Glomerular endothelial cell (primary cell): ENCODE data around the gene MTARC2. TPM values are rescaled to one million over a fixed set of nuclear protein-coding genes. Genes with fewer than 3 reads are reported as not detected.

Experiments
- DNase-seq: peaks from one replicate; pipeline ENCODE4 v3.0.0-alpha.2; 2011; ENCODE audit warnings: low read depth, low spot score; ENCODE audit errors: extremely low read depth
- total RNA-seq: library from RNA; depleted of rRNA; stranded (reverse); fragments of >200 nt; gene quantifications from 2 replicates; pipeline ENCODE4 v1.2.3, GENCODE V29; 2015

MTARC2 gene
- total RNA-seq, 1 donor from 2014 or later: 12.5 TPM

DNA sequence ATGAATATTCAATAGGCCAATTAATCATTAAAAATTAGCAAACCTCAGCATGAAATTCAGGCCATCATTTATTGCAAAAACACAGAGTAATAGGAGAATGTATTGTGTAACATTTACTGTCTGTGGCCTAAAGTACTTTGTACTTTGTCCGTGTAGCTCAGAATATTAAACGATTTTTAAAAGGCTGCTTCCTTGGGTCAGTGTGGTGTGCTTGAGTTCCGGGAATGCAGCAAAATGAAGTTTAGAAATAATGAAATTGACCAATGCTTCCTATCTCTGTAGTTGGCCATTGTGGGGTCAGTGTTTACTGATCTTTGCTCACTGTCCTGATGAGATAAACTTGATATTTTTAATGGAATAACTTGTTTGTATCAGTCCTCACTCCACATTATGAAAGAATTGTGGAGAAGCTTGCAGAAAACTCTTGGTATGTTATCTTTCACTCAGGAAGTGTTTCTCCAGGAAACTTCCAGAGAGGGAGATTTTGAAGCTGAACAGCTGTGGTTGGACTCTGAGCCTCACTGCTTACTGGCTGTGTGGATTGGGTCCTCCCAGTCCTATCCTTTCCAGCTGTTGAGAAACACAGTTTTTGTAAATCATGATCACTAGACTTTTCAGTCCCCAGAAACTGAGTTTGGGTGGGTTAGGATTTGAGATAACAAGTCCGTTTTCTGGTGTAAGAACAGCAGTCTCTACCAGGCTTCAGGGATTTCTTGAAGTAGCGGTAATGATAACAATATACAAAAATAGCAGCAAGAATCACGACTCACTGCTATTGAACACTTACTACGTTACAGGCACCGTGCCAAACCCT is 19.4 kb downstream of the MTARC2 start:
- DNase-seq: no peak

DNA sequence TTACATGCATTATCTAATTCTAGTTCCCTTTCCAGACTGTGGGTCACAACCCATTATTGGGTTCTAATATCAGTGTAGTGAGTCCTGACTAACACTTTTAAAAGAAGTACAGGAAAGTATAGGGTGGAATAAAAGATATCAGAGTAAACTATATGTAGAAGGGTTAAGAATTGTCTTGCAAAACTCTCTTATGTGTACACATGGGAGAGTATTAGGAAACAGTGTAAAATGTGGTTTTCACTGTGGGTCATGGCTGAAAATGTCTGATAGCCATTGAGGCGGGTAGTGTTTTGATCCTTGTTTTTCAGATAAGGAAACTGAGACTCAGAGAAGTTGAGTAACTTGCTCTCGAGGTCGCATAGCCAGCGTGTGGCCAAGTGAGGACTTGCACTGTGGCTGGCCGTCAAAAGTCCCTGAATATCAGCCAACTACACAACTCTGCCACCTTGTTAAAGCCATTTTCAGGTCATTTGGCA is 20.0 kb downstream of the MTARC2 start:
- DNase-seq: no peak

DNA sequence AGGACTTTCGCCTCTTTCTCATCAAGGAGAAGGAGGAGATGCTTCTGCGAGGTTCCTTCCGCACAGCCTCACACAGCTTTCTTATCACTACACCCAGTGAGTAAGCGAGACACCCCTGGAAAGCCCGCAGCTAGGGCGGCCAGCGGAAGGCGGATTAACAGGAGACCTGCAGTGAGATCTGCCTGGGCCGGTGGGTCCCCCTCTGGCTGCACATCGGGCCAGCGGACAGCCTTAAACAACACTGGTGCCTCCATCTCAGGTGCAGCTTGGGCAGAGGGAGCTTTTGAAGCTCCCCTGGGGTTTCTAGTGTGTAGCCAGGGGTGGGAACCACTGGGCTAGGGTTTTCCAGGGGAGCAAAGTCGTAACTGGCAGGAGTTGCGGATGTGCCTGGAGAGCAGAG is 21.1 kb downstream of the MTARC2 start:
- no peak for DNase-seq

DNA sequence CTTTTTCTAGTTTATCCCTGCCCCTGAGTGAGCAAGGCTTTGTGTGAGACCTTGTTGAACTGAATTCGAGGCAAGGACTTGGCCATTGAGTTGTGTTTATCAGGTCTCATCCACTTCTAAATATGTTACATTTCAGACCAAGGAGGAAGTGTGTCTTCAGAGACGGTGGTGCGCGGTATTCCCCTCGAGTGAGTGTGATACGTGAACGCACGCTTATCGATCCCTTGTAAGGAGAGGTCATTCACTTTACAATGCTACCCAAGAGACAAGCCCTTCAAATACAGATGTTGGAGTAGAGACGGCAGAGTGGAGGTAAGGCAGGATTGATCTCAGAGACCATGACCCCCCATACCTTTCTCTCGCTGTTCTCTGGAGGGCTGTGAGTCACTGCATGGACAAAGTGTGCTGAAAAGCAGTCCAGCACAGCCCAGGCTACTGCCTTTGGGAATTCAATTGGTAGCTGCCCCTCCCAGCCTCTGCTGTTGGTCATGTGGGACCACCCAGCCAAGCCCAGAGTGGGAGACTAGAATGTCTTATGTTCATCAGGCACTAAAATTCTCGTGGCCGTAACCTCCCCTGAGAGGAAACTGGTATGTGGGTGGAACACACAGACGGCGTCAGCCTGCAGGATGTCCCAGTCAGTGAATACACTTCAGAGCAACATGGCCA is 22.3 kb downstream of the MTARC2 start:
- DNase-seq: no peak

DNA sequence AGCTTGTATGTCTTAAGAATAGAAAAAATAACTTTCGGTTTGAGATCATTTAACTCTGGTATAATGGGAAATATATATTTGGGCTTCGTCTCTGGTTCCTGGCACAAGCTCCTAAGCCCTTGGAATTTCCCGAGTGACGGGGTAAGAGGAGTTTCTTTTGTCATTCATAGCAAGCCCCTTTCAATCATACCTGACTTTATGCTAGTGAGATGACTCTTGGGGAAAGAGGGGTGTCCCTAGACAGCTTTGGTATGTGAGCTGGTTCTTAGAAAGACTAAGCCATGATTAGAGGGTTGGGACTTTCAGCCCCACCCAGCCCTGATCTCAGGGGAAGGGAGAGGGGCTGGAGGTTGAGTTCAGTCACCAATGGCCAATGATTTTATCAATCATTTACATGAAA is 24.7 kb downstream of the MTARC2 start:
- DNase-seq: no peak

DNA sequence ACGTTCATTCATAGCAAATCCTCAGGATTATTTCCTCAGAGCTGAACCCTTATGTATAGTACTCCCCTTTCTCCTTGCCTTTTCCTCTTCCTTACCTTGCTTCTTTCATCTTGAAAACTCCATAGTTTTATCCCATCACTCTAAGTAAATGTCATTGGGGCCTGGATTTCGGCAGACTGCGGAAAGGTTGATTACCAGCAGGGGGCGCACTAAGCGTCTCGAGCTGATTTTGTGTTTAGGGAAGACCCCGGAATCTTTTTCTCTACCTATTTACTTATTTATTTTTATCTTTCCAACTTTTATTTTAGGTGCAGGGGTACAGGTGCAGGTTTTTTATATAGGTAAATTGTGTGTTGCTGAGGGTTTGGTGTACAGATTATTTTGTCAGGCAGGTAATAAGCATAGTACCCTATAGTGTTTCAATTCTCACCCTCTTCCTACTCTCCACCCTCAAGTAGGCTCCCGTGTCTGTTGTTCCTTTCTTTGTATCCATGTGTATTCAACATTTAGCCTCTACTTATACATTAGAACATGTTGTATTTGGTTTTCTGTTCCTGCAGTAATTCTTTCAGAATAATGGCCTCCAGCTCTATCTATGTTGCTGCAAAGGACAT is 27.2 kb downstream of the MTARC2 start:
- DNase-seq: no peak

DNA sequence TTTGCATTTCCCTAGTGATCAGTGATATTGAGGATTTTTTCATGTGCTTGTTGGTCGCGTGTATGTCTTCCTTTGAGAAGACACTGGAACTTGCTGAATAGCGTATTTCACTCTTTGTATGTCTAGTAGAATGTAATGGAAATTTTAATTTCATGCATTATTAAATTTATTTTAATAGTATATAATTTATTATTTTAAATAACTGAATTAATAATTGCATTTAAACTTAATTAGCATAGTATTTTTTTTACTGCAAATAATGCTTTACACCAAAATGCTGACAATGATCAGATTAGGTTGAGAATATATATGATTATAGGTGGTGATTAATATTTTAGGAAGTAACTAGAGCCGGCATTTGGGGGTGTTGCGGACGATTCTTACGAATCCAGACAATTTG is 28.1 kb downstream of the MTARC2 start:
- DNase-seq: no peak

DNA sequence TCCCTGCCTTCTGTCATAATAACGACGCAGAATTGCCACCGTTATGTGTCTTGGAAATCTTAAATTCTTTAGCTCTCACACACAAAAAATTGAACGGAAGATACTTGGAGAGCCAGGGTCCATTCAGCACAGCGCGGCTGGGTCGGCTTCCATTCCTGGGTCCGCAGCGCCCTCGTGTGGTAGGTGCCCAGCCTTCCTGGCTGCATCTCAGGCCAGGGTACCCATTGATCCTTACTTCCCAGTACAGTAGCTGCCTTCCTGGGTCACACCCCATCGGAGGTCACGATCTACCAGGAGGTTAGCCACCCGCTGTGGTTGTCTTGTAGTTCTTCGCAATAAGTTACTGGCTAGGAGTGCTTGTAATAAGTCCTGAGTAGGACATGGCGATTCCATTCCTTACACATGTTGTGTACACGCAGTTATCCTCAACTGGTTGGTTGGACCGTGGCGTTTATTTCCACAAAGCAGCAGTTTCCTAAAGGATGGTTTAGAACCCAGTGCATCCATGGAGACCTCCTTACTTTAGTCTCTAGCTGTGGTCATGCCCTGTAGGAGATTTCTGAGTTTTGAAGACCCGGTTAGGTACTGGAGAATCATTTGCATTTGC is 28.7 kb downstream of the MTARC2 start:
- no peak for DNase-seq

DNA sequence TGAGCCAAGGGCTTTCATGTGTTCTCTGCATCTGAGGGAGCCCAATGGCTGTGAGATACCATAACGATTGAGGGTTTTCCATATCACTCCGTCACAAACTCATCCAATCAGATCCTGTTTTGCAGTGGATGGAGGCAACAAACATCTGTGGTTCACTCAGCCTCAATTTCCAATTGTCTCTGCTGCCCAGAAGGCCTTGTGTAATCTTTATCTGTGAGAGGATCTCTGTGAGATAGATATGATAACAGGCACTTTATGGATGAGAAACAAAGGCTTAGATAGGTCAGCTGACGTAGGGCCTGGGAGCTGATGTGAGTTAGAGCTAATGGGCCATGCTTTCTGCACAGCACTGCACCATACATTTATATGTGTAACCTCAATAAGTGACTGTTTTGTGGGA is 35.3 kb downstream of the MTARC2 start:
- DNase-seq: no peak

DNA sequence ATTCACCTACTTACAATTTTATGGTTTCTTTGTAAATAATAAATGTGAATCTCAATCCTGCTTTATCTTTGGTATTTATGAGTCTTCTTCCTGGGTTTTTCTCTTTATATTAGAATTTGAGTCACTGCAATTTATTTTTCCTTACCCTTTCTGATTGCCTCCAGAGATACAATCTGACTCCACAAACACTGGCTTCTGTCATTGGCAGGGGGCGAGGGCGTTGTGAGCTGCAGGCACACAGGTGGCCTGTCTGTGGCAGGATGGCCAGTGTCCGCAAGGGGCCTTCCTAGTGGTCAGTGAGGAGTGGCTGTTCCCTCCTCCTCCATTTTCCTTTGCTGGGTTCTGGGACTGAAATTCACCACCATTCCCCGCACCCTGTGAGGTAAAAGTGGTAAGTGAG is 36.6 kb downstream of the MTARC2 start:
- no peak for DNase-seq

DNA sequence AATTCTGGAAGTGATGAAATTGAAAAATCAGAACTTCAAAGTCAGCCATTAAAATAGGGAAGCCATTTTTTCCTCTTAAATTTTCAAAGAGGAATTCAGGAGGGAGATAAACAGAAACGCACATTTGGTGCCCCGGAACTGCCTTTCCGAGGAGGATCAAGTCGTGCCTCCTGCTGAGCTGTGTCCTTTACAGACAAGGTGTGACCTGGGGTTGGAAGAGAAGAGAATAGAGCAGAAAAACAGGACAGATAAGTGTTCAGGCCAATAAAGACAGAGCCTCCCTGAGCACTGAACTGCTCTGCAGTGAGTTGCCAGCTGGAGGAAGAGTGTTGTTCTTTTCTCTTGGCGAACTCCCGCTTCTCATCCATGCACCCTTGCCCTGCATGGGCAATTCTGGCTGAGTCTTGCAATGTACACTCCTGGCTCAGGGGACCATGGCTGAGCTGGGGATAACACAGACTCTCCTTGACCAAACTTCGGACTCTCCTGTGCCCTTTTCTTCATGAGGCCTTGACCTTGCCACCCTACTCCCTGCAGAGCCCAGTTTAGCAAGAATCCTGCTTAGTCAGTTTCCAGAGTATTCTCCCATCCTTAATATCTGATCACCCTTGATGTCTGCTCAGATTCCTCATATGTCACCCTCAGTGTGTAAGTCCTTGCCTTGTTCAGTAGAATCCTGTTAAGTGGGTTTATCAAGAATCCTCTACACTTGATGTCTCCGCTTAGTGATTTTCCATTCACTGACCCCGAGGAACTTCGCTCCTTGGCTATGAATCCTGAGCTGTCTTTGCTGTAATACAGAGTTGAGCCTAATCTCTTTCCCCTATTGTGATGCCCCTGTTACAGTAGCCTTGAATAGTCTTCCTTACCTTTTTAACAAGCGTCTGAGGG is 37.3 kb downstream of the MTARC2 start:
- no peak for DNase-seq

DNA sequence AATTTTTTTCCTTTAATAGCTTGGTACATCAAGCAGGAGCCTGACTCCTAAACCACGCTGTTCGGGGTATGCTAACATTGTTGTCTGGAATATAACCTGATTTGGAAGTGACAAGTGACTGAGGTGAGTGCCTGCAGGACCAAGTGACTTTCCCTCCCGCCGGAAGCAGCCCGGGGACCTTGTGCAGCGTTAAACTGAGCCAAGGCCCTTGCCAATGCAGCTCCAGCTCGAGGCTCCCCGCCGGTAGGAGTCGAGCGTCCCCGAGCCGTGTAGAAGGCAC is 37.9 kb downstream of the MTARC2 start:
- DNase-seq: no peak

DNA sequence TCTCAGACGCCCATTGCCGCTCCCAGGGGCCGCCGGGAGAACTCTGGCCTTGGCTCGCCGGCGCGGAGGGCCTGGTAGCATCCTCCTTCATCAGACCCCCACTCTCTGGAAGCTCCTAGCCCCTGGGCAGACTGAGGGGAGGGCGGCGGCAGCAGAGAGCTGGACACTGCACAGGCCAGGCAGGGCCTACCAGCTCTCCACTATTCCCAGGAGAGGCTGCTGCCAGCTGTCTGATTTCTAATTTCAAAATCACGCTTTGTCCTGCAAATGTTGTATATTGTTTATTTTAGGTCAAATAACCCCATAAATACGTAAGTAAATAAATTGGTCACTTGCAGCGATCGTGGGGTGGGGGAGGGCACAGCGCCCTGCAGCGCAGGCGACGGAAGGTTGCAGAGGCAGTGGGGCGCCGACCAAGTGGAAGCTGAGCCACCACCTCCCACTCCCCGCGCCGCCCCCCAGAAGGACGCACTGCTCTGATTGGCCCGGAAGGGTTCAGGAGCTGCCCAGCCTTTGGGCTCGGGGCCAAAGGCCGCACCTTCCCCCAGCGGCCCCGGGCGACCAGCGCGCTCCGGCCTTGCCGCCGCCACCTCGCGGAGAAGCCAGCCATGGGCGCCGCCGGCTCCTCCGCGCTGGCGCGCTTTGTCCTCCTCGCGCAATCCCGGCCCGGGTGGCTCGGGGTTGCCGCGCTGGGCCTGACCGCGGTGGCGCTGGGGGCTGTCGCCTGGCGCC is 38.4 kb downstream of the MTARC2 start, which contains the start of gene MTARC1:
Gene MTARC1, plus strand, starts transcription at position 577 of the 732 bp plus-strand sequence. Its CDS starts 32 bp downstream, at position 609.
- DNase-seq: no peak

DNA sequence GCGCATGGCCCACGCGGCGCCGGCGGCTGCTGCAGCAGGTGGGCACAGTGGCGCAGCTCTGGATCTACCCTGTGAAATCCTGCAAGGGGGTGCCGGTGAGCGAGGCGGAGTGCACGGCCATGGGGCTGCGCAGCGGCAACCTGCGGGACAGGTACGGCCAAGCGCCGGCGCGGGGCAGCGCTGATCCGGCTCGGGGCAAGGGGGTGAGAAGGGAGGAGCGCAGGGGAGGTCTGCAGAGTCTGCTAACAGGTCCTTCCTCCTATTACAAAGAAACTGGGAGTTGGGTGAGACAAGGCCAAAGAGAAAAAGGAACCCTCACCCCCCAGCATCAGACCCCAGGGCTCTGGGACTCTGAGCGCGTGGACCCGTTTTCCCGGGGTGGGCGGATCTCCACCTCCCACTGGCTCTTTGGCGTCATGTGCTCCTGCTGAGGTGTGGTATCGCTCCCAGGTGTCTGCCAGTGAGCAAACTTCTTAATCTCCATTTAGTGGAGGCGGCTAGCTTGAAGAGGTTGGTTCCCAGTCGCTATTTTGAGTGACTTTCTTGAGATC is 39.0 kb downstream of the MTARC2 start:
- DNase-seq: no peak

DNA sequence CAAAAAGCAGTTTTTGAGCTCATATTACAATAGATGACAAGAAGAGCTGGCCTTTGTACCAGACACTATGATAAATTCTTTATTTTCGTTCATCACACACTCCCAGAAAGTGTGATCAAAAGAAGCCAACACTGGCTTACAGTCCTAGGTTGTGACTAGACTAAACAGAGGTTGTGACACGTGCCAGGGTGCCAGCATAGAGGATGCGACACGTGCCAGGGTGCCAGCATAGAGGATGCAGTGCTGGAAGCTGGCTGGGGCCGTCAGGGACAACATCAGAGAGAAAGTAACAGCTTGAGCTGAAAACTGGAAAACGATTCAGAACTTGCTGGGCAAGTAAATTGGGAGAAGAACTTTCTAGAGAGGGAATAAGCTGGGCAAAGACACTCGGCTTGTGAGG is 40.8 kb downstream of the MTARC2 start:
- DNase-seq: no peak

DNA sequence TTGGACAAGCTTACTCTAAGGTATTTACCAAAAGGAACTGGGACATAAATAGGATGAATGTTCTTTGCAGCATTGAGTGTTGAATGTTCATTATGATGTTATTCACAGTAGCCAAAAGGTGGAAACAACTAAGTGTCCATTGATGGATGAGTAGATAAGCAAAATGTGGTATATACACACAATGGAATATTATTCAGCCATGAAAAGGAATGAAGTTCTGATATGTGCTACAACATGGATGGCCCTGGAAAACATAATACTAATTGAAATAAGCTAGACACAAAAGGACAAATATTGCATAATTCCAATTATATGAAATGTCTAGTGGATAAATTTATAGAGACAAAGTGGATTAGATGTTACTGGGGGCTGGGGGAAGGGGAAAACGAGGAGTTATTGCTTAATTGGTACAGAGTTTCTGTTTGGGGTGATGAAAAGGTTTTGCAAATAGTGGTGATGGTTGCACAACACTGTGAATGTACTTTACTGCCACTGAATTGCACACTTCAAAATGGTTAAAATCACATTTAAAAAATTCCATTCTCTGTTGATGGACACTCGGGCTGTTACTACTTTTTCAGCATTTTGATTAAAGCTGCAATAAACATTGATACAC is 41.5 kb downstream of the MTARC2 start:
- DNase-seq: no peak

DNA sequence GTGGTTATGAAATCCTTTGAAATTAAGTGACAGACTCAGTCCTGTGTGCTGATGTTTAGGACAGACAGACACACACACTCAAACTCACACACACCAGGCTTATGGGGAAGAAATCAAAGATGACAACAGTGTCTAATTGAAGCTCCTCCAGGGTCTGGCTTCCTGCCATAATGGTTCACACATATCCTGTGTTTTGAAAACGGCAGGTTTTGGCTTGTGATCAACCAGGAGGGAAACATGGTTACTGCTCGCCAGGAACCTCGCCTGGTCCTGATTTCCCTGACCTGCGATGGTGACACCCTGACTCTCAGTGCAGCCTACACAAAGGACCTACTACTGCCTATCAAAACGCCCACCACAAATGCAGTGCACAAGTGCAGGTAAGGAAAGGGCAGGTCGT is 43.2 kb downstream of the MTARC2 start:
- DNase-seq: no peak

DNA sequence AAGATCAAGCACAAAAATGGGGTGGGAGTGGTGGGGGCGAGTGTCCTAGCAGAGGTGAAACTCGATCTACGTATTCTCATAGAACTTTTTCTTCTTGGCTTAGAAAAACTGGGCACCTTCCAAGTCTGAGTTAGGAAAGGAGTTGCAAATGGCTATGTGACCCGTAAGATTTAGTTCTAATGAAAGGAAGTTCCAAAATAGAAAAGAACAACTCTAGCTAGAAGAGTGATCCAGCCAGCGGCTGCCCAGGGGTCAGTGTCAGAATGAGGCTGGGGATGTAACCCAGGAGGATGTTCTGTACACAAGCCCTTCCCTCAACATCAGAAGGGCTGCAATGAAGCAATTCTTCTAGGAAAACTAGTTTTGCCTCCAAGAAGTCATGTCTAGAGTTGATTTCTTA is 43.8 kb downstream of the MTARC2 start:
- no peak for DNase-seq

DNA sequence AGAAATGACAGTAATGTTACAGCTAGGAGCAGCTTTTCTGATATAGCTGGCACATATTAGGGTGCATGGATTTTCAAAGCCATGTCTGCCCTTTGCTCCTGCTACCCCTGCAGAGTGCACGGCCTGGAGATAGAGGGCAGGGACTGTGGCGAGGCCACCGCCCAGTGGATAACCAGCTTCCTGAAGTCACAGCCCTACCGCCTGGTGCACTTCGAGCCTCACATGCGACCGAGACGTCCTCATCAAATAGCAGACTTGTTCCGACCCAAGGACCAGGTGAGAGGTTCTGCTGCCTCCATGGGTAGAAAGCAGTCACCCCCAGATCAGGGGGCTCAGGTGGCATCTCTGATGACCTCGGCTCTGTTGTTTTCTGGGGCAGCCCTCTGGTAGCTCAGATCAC is 48.4 kb downstream of the MTARC2 start:
- DNase-seq: no peak
